Erythroblast (primary cell): ENCODE measurements around the gene ITLN1.

Experiments
- GATA1 ChIP-seq: IDR thresholded peaks from 2 replicates; pipeline ENCODE4 v1.6.1; 2011; ENCODE audit warnings: low read depth, mild to moderate bottlenecking, control low read depth, low read length, moderate library complexity
- POLR2A ChIP-seq: IDR thresholded peaks from 2 replicates; pipeline ENCODE4 v1.6.1; 2011; ENCODE audit warnings: mild to moderate bottlenecking, low read length

DNA sequence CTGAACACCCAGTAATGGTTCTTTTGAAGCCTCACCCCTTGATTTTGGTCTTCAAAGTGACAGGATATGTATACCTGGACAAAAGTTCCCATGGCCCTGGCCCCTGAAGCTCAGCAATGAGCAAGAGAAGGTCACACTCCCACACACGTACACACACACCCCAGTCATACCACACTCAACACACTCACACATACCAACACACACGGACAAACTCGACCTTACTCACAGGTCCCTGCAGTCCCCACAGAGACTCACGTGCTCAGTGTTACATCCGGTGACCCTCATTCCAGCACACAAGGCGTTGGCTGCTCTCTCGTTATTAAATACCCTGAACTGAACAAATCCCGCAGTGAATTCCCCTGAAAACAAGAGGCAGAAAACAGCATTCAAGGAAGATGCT, 5.9 kb downstream of the ITLN1 start:
- TF ChIP-seq POLR2A (no peak), GATA1 (no peak)
